ENCODE data around the gene PRKG1.

DNA sequence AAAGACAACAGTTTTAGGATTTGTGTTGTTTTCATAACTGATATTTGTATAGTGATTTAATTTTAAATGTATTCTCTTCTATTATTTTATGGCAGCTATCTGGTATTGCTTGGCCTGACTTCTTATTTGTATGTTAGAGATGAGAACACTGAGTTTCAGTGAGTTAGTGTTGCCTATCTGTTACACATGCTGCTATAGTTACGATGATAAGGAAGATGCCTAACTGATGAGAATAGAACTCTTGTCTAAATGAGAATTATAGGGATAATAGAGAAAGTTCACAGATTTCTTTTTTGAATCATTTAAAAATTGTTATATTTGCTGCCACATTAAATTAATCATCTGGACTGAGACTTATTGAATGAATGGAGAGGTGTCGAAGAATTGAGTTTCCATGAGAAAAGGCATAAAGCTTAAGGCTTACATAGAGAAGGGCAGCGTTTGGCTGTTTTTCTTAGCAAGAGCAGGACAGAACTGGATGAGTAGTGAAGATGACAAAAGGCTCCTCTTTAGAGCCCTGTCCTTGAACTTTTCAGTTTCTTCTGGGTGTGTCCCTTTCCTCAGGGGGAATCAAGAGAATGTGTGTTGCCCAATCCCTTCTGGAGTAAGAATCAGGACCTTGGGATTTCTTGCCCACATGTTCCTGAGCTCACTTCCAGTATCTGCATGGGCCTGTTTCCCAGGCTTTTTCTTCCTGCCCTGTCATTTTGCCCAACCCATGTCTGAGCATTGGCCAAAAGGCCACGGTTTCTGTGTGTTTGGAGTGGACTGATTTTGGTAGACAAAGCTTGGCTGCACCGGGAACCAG lies 820.7 kb downstream of the PRKG1 start:
- TF ChIP-seq, protein P1, sequence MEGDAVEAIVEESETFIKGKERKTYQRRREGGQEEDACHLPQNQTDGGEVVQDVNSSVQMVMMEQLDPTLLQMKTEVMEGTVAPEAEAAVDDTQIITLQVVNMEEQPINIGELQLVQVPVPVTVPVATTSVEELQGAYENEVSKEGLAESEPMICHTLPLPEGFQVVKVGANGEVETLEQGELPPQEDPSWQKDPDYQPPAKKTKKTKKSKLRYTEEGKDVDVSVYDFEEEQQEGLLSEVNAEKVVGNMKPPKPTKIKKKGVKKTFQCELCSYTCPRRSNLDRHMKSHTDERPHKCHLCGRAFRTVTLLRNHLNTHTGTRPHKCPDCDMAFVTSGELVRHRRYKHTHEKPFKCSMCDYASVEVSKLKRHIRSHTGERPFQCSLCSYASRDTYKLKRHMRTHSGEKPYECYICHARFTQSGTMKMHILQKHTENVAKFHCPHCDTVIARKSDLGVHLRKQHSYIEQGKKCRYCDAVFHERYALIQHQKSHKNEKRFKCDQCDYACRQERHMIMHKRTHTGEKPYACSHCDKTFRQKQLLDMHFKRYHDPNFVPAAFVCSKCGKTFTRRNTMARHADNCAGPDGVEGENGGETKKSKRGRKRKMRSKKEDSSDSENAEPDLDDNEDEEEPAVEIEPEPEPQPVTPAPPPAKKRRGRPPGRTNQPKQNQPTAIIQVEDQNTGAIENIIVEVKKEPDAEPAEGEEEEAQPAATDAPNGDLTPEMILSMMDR (conservative IDR thresholded peaks at IDR 0.05; ENCODE audit: low read depth, low read length), result no peak
- TF ChIP-seq EZH2phosphoT487 (IDR thresholded peaks at IDR 0.05; ENCODE audit: borderline replicate concordance, low read length), result no peak
